T-helper 2 cell treated with Interferon-gamma antibody and Interleukin-4, amounts not matched to agents 5 μg/mL and 100 μg/mL, for 36 hours (primary cell): ENCODE results near the gene CCNG2.

Experiments used
- DNase-seq: peaks from one replicate; pipeline ENCODE4 v3.0.0; 2021; ENCODE audit warnings: low spot score
- H3K27ac Mint-ChIP-seq: one replicate; pipeline ENCODE4 v1.8.0; 2021; ENCODE audit warnings: mild to moderate bottlenecking, mixed read lengths
- H3K27me3 Mint-ChIP-seq: one replicate; pipeline ENCODE4 v1.8.0; 2021; ENCODE audit warnings: low read depth, mixed read lengths
- H3K36me3 Mint-ChIP-seq: one replicate; pipeline ENCODE4 v1.8.0; 2021; ENCODE audit warnings: low read depth, mixed read lengths
- H3K4me1 Mint-ChIP-seq: one replicate; pipeline ENCODE4 v1.8.0; 2021; ENCODE audit warnings: low read depth, mixed read lengths
- H3K4me3 Mint-ChIP-seq: one replicate; pipeline ENCODE4 v1.8.0; 2022; ENCODE audit warnings: mild to moderate bottlenecking, moderate library complexity, mixed read lengths
- H3K9me3 Mint-ChIP-seq: one replicate; pipeline ENCODE4 v1.8.0; 2021; ENCODE audit warnings: mixed read lengths

CCNG2 gene, protein sequence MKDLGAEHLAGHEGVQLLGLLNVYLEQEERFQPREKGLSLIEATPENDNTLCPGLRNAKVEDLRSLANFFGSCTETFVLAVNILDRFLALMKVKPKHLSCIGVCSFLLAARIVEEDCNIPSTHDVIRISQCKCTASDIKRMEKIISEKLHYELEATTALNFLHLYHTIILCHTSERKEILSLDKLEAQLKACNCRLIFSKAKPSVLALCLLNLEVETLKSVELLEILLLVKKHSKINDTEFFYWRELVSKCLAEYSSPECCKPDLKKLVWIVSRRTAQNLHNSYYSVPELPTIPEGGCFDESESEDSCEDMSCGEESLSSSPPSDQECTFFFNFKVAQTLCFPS

DNA sequence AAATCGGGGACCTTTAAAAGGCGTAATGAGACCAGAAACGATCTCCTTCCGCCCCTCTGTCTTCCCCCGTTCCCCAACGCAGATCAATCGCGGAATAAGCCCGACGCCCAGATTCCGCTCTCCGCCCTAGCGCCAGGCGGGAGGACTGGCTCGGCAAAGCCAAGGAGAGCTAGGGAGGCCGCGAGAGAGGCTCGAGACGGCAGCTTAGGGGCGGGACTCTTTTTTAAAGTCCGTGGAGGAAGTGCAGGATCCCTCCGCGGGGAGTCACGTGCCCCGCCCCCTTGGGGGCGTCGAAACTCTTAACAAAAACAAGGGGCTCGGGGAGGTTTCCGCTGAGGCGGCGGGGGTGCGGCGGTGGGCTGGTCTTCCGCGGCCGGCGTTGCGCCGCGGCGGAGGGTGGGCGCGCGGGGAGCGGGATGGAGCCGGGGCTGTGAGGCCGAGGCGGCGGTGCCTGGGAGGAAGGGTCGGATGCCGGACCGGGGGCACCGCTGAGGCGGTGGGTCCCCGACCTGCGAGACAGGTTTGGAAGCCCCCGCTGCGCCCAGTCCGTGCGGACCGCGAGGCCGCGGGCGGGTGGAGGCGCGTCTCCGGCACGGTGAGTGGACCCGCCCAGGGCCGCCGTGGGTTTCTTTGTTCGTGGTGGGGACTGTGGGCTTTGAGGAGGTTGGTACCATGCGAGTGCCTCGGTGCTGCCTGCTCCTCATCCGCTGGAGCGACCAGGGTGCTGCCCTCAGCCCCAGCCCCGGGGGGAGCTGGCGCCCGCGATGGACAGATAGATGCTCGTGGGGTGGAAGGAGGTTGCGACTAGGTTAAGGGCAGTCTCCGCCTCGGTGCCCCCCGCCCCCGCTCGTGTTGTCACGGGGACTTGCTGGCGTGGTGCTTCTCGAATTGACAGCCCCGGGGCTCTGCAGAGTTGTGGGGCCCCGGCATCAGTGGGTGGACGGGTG lies at the start of gene CCNG2:
Gene CCNG2, plus strand, starts transcription at position 296 of the 947 bp plus-strand sequence. CDS start 1,326 bp downstream, outside the sequence.
- no peaks in the 10 kb centered on the region for H3K27me3 Mint-ChIP-seq
- H3K36me3 Mint-ChIP-seq = peaks cover 24% of the 10 kb centered on the region
- H3K27ac Mint-ChIP-seq = peak within 1 kb of the TSS; percentile 95
- H3K4me3 Mint-ChIP-seq = peak within 1 kb of the TSS; percentile 92
- DNase-seq = peak; percentile 84
- peaks cover 60% of the 10 kb centered on the region for H3K4me1 Mint-ChIP-seq
- no peaks in the 10 kb centered on the region for H3K9me3 Mint-ChIP-seq

DNA sequence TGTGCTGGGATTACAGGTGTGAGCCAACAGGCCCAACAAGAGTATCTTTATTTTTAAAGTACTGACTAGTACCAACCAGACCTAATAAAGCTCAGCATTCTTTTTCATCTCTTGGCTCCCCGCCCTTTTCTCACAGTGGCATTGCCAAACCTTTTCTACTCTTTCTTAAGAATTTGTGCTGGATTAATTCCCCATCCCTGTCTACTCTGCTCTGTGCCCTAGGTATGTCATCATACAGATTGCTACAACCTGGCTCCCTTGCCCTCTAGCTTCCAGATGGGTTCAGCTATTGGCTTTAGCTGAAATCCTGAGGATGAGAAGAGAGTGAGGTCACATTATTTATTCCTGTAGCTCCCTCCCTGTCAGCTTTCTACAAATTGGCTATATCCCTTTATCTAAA lies 46.3 kb upstream of the CCNG2 start:
- Mint-ChIP-seq H3K27ac (no peak overlapping the region), H3K9me3 (no peaks in the 10 kb centered on the region), H3K36me3 (no peaks in the 10 kb centered on the region), H3K27me3 (peaks cover 28% of the 10 kb centered on the region), H3K4me3 (no peak overlapping the region), H3K4me1 (no peaks in the 10 kb centered on the region)
- no peak for DNase-seq

DNA sequence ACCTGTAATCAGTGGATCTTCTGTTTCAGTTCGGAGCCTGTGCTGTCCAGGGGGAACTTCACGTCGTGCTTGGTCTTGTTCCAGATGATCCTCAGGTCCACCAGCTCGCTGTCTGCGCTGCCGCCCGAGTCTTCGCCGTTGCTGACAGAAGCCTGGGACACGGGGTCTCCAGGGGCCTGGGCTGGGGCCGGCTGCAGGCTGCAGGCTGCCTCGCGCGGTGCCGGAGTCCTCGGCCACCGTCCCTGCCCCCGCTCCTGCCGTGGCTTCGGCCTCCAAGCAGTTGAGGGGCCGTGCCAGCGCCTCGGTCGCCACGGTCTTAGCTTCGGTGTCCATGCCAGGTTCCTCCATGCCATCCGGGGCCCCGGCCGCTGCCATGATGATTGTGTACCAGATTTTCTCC lies 43.9 kb upstream of the CCNG2 start:
- H3K9me3 Mint-ChIP-seq = no peaks in the 10 kb centered on the region
- no peaks in the 10 kb centered on the region for H3K4me1 Mint-ChIP-seq
- H3K36me3 Mint-ChIP-seq = no peaks in the 10 kb centered on the region
- no peak for DNase-seq
- H3K27me3 Mint-ChIP-seq = peaks cover 21% of the 10 kb centered on the region
- H3K27ac Mint-ChIP-seq = no peak overlapping the region
- H3K4me3 Mint-ChIP-seq = no peak overlapping the region

DNA sequence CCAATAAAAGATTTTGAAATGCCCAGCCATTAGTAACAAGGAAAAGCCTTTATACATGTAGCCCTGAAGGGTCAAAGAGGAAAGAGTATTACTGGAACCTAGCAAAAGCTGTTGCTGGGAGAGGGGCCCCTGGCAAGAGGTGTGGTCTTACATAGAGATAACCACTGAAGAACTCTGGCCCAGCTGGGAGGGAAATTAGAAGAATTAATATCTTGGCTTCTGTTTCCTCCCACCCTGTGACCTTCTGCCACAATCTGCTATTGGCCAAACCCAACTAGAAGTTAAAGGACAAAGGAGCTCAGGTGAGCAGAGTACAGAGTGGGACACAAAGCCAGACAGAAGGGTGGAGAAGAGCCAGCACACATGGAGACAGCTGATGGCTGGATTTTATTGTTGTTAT lies 39.3 kb upstream of the CCNG2 start:
- no peak for DNase-seq
- H3K36me3 Mint-ChIP-seq = no peaks in the 10 kb centered on the region
- H3K27me3 Mint-ChIP-seq = peaks cover 22% of the 10 kb centered on the region
- H3K27ac Mint-ChIP-seq = no peak overlapping the region
- H3K4me3 Mint-ChIP-seq = no peak overlapping the region
- H3K4me1 Mint-ChIP-seq = no peaks in the 10 kb centered on the region
- no peaks in the 10 kb centered on the region for H3K9me3 Mint-ChIP-seq

DNA sequence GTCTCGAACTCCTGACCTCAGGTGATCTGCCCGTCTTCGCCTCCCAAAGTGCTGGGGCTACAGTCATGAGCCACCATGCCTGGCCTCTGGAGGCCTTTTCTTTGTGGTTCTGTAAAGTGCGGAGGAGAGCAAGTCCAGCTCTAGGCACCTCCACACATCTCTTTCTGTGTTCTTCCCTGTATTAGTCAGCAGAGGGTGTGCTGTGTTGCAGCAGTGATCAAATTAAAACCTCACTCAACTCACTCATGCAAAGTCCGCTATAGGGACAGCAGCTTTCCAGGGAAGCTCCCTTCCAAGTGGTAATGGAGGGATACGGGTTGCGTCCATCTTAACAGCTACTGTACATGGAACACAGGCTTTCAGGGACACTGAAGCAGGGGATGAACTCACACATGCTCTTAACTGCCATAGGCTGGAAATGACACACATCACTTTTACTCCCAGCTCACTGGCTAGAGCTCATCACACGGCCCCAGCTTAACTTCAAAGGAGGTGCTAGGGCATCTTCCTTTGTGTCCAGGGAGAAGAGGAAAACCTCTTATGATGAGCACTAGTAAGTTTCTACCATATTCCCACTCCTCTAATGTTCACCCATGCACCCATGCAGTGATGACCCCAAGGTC lies 36.0 kb upstream of the CCNG2 start:
- H3K4me3 Mint-ChIP-seq = no peak overlapping the region
- H3K4me1 Mint-ChIP-seq = no peaks in the 10 kb centered on the region
- no peak overlapping the region for H3K27ac Mint-ChIP-seq
- peaks cover 29% of the 10 kb centered on the region for H3K27me3 Mint-ChIP-seq
- H3K36me3 Mint-ChIP-seq = no peaks in the 10 kb centered on the region
- DNase-seq = no peak
- H3K9me3 Mint-ChIP-seq = no peaks in the 10 kb centered on the region

DNA sequence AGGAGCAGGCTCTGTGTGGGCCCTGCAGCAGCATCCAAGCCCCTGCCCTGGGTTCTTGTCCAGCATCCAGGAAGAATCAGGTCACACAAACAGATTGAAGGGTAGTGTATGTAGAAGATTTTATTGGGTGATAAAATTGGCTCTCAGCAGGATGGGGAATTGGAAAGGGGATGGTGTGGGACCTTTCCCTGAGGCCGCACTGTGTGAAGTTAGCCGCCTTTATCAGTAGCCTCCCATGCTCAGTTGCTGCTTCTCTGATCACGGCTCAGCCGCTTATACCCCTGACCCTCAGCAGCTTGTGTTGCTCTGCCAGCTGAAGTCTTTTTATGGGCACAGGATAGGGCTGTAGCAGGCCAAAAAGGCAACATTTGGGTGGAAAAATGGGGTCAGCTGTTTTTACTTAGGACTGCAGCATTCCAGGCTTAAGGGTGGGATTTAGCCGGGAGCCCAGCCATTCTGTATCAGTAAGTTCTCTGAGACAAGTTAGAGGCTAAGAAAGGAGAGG lies 35.2 kb upstream of the CCNG2 start:
- DNase-seq = no peak

DNA sequence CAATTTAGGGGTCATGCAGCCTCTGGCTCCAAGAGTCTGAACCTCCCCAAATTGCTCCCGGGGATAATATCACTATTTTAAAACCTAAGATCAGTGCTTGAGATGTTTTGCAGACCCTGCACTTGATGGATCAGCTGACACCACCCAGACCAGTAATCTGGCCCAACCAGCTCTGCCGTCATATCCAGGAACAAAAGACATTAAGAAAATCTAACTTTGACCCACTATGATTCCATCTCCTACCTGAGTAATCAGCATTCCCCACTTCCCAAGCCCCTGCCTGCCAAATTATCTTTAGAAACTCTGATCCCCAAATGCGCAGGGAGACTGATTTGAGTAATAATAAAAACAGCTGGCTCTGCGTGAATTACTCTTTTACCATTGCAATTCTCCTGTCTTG lies 34.4 kb upstream of the CCNG2 start:
- no peak overlapping the region for H3K27ac Mint-ChIP-seq
- H3K4me1 Mint-ChIP-seq = peaks cover 10% of the 10 kb centered on the region
- H3K9me3 Mint-ChIP-seq = no peaks in the 10 kb centered on the region
- H3K36me3 Mint-ChIP-seq = no peaks in the 10 kb centered on the region
- H3K4me3 Mint-ChIP-seq = no peak overlapping the region
- DNase-seq = no peak
- peaks cover 25% of the 10 kb centered on the region for H3K27me3 Mint-ChIP-seq

More for the DNA sequence above, 35.2 kb upstream of the CCNG2 start:
- H3K4me3 Mint-ChIP-seq = no peak overlapping the region
- peaks cover 30% of the 10 kb centered on the region for H3K27me3 Mint-ChIP-seq
- H3K36me3 Mint-ChIP-seq = no peaks in the 10 kb centered on the region
- H3K27ac Mint-ChIP-seq = no peak overlapping the region
- H3K9me3 Mint-ChIP-seq = no peaks in the 10 kb centered on the region
- peaks cover 1% of the 10 kb centered on the region for H3K4me1 Mint-ChIP-seq

DNA sequence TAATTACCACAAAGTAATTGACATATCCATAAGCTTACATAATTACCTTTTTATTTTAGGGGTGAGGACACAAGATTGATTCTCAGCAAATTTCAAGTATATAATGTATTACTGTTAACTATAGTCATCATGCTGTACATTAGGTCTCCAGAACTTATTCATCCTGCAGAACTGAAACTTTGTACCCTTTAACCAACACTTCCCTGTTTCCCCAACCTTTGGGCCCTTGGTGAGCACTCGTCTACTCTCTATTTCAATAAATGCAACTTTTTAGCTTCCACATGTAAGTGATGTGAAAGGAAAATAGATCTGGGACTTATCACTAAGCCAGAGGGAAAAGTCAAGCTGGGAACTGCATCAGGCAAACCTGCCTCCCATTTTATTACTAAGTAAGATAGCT lies 33.6 kb upstream of the CCNG2 start:
- no peaks in the 10 kb centered on the region for H3K36me3 Mint-ChIP-seq
- no peak for DNase-seq
- H3K27me3 Mint-ChIP-seq = peaks cover 22% of the 10 kb centered on the region
- no peak overlapping the region for H3K27ac Mint-ChIP-seq
- H3K4me3 Mint-ChIP-seq = no peak overlapping the region
- peaks cover 14% of the 10 kb centered on the region for H3K4me1 Mint-ChIP-seq
- H3K9me3 Mint-ChIP-seq = no peaks in the 10 kb centered on the region

DNA sequence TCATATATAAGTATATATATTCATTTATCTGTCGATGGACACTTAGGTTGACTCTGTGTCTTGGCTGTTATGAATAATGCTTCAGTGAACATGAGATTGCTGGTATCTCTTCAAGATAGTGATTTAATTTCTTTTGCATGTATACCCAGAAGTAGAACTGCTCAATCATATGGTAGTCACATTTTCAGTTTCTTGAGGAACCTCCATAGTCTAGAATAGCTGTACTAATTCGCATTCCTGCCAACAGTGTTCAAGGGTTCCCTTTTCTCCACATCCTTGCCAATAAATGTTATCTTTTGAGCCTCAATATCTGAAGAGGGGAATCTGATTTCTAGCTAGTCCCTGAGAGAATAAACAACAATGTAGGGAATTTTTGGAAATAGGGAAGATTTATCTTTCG lies 32.4 kb upstream of the CCNG2 start:
- no peak overlapping the region for H3K4me3 Mint-ChIP-seq
- no peaks in the 10 kb centered on the region for H3K9me3 Mint-ChIP-seq

DNA sequence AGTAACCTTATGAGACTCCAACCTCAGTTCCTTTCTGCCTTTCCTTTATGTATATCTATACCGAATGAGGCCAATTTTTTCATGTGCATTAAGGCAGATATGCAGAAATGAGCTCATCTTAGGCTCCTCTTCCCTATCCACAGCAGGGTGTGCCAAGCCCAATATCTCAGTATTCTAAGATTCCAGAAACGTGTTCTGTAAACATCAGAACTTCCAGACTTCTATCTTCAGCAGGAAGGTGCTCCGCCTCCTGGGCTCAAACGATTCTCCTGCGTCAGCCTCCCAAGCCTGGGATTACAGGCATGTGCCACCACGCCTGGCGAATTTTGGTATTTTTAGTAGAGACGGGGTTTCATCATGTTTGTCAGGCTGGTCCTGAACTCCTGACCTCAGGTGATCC lies 31.0 kb upstream of the CCNG2 start:
- H3K27me3 Mint-ChIP-seq = peaks cover 26% of the 10 kb centered on the region
- DNase-seq = no peak
- H3K36me3 Mint-ChIP-seq = no peaks in the 10 kb centered on the region
- no peak overlapping the region for H3K4me3 Mint-ChIP-seq
- no peak overlapping the region for H3K27ac Mint-ChIP-seq
- H3K9me3 Mint-ChIP-seq = no peaks in the 10 kb centered on the region
- H3K4me1 Mint-ChIP-seq = peaks cover 14% of the 10 kb centered on the region

More for the DNA sequence above, 32.4 kb upstream of the CCNG2 start:
- Mint-ChIP-seq H3K27ac (no peak overlapping the region), H3K36me3 (no peaks in the 10 kb centered on the region), H3K27me3 (peaks cover 21% of the 10 kb centered on the region), H3K4me1 (peaks cover 14% of the 10 kb centered on the region)
- no peak for DNase-seq

DNA sequence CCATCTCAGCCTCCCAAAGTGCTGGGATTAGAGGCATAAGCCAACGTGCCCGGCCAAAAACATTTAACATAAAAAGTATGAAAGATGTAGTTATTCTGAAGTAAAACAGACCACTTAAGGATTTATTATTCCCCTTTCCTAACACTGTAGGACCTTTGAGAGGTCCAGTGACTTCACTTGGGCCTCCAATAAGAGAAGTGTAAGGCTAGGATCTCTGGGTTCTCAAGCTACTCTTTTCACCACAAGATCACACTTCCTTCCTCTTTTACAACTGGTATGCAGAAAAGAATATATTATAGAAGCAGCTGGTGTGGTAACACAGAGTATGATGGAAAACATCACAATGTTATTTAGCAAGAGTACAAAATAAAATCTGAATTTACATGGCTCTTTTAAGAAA lies 30.2 kb upstream of the CCNG2 start:
- Mint-ChIP-seq H3K36me3 (no peaks in the 10 kb centered on the region), H3K4me3 (no peak overlapping the region), H3K27me3 (peaks cover 26% of the 10 kb centered on the region), H3K9me3 (no peaks in the 10 kb centered on the region), H3K27ac (peak overlapping the region; percentile 19), H3K4me1 (peaks cover 14% of the 10 kb centered on the region)
- no peak for DNase-seq

DNA sequence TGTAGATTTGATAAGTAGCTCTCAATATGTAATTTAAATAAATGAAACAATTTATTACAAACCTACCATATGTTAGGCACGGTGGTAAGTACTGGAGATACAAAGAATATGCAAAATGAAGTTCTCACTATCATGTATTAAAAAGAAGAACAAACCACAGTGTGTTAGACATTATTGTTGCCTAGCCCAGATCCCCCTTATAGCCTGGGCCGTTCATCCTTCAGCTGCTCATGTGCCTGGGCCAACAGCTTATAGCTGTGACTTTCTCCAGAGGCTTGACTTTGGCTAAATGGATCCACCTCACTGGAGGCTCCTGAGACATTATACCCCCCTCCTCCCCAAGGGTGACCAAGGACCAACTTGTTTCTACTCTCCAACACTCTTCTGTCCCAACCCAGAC lies 29.8 kb upstream of the CCNG2 start:
- no peak overlapping the region for H3K4me3 Mint-ChIP-seq
- H3K36me3 Mint-ChIP-seq = no peaks in the 10 kb centered on the region
- H3K9me3 Mint-ChIP-seq = no peaks in the 10 kb centered on the region
- peaks cover 29% of the 10 kb centered on the region for H3K27me3 Mint-ChIP-seq
- H3K27ac Mint-ChIP-seq = peak overlapping the region; percentile 42
- H3K4me1 Mint-ChIP-seq = peaks cover 14% of the 10 kb centered on the region
- DNase-seq = no peak

DNA sequence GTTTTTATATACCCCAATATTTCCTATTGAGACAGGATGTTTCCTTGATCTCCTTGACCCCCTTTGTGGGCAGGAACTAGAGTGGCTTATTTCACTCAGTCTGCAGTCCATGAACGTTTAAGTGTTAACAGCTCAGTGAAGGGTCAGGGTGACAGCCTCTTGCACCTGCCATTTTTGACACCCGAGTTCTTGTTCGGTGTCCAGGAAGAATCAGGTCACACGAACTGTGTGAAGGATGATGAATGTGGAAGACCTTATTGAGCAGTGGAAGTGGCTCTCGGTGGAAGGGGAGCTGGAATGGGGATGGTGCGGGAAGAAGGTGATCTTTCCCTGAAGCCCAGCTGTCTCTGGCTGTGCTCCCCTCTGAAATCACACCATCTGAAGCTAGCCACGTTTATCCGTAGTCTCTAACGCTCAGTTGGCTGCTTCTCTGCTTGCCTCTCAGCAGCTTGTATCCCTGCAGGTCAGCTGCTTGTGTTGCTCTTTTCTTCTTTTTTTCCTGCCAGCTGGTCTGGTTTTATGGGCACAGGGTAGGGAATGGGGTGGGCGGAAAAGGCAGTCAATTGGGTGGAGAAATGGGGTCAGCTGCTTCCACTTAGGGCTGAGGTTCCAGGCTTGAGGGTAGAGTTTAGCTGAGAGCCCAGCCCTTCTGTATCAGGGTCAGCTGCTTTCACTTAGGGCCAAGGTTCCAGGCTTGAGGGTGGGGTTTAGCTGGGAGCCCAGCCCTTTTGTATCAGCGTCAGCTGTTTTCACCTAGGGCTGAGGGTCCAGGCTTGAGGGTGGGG lies 29.0 kb upstream of the CCNG2 start:
- peaks cover 14% of the 10 kb centered on the region for H3K4me1 Mint-ChIP-seq
- H3K4me3 Mint-ChIP-seq = no peak overlapping the region
- no peak overlapping the region for H3K27ac Mint-ChIP-seq

More for the DNA sequence above, 29.0 kb upstream of the CCNG2 start:
- no peak for DNase-seq
- no peaks in the 10 kb centered on the region for H3K36me3 Mint-ChIP-seq
- H3K27me3 Mint-ChIP-seq = peaks cover 34% of the 10 kb centered on the region
- no peaks in the 10 kb centered on the region for H3K9me3 Mint-ChIP-seq
